Activated CD8-positive, alpha-beta memory T cell treated with anti-CD3 and anti-CD28 coated beads, Interleukin-2, amount 50 U/mL, for 48 hours (primary cell): Measurements from ENCODE around the gene ZNF544.
"Not testable (repeated sequence)": the region's sequence is repeated elsewhere in the genome, so short reads cannot be mapped to it uniquely, and the experiment has no call there.

ENCODE experiments used
- DNase-seq: peaks from one replicate; pipeline ENCODE4 v3.0.0-alpha.2; 2020

ZNF544 gene

GRCh38 chr19:58305932-58306323, 77.2 kb downstream of the ZNF544 start:
- no peak for DNase-seq

DNA sequence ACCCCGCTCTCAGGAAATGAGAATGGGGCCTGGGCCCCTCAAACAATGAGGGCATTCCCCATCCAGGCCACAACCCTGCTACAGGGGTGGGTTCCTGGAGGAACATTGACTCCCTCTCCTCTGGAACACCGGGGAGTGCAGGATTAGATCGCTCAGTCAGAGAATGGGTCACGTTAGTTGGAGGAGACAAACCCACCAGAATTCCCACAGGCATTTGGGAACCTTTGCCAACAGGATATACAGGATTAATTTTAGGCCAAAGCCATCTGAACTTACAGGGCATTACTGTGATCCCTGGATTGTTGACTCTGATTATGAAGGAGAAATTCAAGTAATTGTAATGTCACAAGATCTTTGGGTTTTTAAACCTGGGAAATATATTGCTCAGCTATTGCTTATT, 79.0 kb downstream of the ZNF544 start:
- no peak for DNase-seq

GRCh38 chr19:58310685-58311084, 82.0 kb downstream of the ZNF544 start:
- not testable (repeated sequence) for DNase-seq

DNA sequence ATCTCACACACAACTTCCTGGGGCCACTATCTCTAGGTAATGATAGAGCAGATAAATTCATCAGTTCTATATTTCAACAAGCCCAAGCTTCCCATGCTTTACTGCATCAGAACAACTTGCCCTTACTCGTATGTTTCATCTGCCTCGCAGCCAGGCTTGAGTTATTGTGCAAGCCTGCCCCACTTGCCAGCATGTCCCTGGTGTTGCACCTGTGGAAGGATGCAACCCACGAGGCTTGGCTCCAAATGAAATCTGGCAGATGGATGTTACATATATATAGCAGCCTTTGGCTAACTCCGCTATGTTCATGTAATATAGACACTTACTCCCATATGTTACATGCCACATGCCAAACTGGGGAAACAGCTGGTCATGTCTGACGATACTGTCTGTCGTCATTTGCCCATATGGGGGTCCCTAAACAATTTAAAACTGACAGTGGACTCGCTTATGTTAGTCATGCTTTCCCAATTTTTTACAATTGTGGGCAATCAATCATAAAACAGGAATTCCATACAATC, 82.7 kb downstream of the ZNF544 start:
- no peak for DNase-seq
